ENCODE results near the gene ITM2C. TPM values are rescaled to one million over a fixed set of nuclear protein-coding genes. Genes with fewer than 3 reads are reported as not detected.

Gene ITM2C
- polyA plus RNA-seq, 4 donors = 325 to 928 (median 914) TPM

DNA sequence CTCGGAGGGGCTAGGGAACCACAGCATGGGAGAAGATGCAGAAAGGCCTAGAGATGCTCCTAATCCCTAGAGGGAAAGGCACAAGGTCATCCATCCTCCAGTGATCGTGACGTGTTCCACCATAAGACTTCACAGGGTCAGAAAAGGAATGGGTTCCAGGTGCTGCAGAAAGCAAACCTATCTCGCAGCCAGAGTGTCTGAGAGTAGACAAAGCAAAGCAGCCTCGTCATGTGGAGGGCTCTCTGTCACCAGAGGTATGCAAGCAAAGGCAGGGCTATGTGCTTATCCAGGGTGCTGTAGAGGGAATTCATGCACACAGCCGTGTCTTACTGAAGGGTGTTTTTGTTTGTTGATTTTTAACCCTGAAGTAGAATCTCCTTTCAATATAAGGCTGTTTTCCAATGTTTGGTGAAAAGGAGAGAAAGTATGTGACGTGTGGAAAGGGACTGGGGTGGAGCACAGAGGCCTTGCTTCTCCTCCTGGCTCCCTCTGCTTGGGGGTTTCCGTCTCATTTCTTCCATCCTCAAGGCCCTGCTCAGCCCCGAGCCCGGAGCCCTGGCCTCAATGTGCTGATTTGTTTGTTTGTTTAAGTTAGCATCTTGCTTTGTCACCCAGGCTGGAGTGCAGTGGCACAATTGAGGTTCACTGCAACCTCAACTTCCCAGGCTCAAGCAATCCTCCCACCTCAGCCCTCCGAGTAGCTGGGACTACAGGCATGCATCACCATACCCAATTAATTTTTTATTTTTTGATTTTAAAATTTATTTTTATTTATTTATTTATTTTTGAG is 57.3 kb downstream of the ITM2C start:
- DNase-seq (ENCODE audit: low read depth in 4 of 4, low spot score in 3 of 4) = no peak

DNA sequence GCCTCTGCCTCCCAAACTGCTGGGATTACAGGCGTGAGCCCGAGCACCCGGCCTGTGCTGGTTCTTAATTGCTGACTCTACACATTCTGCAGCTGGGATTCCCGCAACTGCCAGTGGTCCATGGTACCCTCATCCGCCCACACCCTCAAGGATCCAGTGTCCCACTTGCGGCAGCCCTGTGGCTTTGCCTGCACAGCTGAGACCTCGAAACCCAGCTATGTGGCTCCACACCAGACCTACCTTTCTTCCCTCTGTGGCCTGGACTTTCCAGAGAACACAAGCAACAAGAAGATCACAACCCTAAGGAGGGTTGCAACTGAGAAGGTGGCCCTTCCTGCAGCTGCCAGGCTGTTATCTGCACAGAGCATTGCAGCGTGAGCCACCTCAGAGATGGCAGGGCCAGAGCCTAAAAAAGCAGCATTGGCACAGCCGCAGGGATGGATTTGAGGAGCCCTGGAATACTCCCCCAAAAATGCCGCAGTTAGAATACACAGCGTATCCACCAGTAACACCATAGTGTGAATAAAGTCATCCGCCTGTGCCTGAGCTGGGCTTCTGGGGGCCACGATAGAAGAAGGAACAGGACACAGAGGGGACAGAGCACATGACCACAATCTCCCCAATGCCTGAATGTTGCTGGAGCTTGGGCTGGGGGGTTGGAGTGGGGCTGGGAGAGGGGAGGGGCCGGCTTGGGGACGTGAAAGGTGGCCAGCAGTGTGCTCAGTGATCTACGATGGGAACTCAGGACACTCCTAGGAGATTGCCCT is 58.4 kb downstream of the ITM2C start:
- no peak for DNase-seq (ENCODE audit: low read depth in 4 of 4, low spot score in 3 of 4)

GRCh38 chr2:230924092-230924469 is 59.3 kb downstream of the ITM2C start:
- DNase-seq (ENCODE audit: low read depth in 4 of 4, low spot score in 3 of 4) = no peak

- DNase-seq (ENCODE audit: low read depth in 4 of 4, low spot score in 3 of 4) = no peak
Measured at GRCh38 chr2:230924470-230925341, 60.0 kb downstream of the ITM2C start, which contains the start of gene GPR55. TSS of gene GPR55 (minus strand) at chr2:230925242. CDS start at chr2:230910962, 14,280 bp downstream.

DNA sequence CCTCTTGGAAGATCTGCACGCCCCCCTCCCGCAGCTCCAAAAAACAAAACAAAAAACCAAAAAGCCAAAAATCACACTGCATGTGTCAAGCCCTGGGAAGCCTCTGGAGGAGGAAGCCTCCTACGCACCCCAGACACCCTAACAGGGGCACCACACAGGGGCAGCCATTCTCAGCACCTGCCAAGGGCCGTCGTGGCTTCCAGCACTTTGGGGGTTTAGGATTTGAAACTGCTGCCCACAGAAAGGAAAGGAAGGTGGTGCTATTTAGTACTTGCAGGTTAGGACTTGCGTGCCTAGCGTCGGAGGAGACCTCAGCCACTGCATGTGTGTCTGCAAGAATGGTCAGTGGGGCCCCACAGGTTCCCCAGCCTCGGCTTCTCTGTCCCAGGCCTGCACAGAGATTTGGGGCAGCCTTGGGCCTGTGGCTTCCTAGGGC is 60.7 kb downstream of the ITM2C start:
- DNase-seq (ENCODE audit: low read depth in 4 of 4, low spot score in 3 of 4) = no peak

DNA sequence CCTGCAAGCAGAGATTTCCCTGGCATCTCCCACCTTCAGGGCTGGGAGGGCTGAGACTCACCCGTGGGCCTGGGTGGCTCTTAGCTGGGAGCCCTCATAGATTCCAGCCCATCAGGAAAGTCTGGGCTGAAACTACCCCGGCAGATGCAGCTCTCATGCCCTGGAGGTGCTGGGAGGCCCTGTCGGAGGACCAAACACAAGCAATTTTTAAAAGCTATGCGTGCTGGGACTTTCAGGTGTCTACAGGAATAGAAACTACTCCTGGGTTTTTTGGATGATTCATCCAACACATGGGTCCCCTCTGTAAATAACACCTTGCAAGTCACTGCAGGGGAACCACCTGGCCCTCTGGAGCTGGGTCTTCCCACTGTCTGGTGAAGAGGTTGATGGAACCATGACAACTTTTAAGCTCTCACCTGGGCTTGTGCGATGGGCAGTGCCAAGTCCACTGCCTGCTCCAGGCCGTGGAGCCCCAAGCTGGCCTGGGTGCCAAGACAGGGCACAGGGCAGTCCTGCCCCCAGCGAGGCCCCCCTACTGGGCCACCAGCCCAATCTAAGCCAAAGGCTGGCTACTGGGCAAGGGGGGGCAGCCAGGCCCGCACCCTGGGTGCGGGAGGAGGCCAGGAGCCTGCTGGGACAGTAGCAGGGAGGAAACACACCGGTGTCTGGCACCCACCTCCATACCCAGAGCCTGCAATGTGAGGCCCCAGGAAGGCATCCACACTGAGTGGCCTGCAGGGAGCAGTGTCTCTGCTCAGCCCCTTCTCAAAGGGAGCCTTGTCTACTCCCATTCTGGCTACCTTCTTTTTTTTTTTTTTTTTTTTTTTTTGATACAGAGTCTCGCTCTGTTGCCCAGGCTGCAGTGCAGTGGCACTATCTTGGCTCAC is 61.4 kb downstream of the ITM2C start:
- DNase-seq (ENCODE audit: low read depth in 4 of 4, low spot score in 3 of 4) = no peak

DNA sequence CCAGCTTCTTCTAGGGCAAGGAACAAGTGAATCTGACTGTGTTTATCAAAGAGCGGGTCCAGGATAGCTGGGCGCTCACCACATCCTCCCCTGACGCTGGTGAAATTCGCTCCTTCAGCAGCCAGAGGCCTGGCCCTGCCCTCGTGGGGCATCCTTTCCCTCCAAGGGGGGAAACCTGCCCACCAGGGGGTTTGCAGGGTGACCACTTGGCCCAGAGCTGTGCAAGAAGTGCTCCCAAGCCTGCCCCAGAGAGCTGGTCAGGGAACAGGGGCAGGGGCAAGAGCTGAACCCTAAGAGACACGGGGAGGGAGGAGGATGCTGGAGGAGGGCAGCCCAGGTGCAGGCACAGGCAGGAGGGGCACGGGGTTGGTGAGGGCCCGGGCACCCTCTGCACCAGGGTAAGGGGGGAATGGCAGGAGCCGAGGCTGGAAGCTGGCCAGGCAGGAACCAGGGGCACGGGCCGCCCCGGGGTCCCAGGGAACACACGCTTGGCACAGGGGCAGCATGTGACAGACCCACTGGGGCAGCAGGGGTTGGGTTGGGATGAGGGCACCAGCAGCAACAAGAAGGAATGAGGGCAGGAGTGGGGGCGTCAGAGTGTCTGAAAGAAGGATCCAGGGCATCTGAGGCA is 63.1 kb downstream of the ITM2C start:
- DNase-seq (ENCODE audit: low read depth in 4 of 4, low spot score in 3 of 4) = no peak

Other genes with a start within 250 kb of the ITM2C start
- 100 to 1,000 TPM in 1 of 4 donors, 10 to 100 TPM in 3; 52.1 to 102 (median 87.7) TPM for gene CAB39, start 152.1 kb upstream of the ITM2C start, polyA plus RNA-seq (ENCODE audit: insufficient read length in 4 of 4)
- gene GPR55, start 60.3 kb downstream of the ITM2C start, polyA plus RNA-seq (ENCODE audit: insufficient read length in 4 of 4) = under 1 TPM; 0.16 to 0.55 (median 0.29) TPM
- not detected for gene SPATA3, start 131.2 kb downstream of the ITM2C start, polyA plus RNA-seq (ENCODE audit: insufficient read length in 4 of 4)
- 1 to 10 TPM; 1.3 to 4.9 (median 3.4) TPM for gene C2orf72, start 172.6 kb downstream of the ITM2C start, polyA plus RNA-seq (ENCODE audit: insufficient read length in 4 of 4)
- gene PSMD1, start 191.9 kb downstream of the ITM2C start, polyA plus RNA-seq (ENCODE audit: insufficient read length in 4 of 4) = 100 to 1,000 TPM in 3 of 4 donors, 10 to 100 TPM in 1; 84.9 to 111 (median 102) TPM

Data from left renal pelvis (tissue), 4 donors.